Measurements from ENCODE around the gene SRSF10. TPM values are rescaled to one million over a fixed set of nuclear protein-coding genes. Genes with fewer than 3 reads are reported as not detected.

The SRSF10 gene
- total RNA-seq, 1 donor: 81.1 TPM

- Histone ChIP-seq H2AFZ (ENCODE audit: low read length) (peak overlapping the region; percentile 18), H4K20me1 (ENCODE audit: insufficient read depth, low read length) (no peaks in the 10 kb centered on the region), H3K27me3 (ENCODE audit: insufficient read depth, low read length) (no peaks in the 10 kb centered on the region), H3K9me3 (ENCODE audit: low read depth, low read length) (no peaks in the 10 kb centered on the region), H3K4me1 (ENCODE audit: insufficient read depth, low read length) (peaks cover 7% of the 10 kb centered on the region), H3K4me3 (ENCODE audit: insufficient read depth, low read length) (no peak overlapping the region), H3K27ac (ENCODE audit: low read depth, low read length) (no peak overlapping the region), H3K36me3 (ENCODE audit: insufficient read depth, low read length) (no peaks in the 10 kb centered on the region), H3K79me2 (ENCODE audit: insufficient read depth, low read length) (no peaks in the 10 kb centered on the region), H3K4me2 (ENCODE audit: insufficient read depth, low read length) (no peak overlapping the region)
- peak; percentile 72 for TF ChIP-seq CTCF (IDR thresholded peaks at IDR 0.05; ENCODE audit: extremely low read depth, low read depth, low read length)
- peak; percentile 87 for DNase-seq (ENCODE audit: insufficient read length, low spot score, missing footprints)
These were observed 63.7 kb downstream of the SRSF10 start for GRCh38 chr1:23916209-23917131.

GRCh38 chr1:23915466-23915865 lies 64.7 kb downstream of the SRSF10 start:
- Histone ChIP-seq H3K4me1 (ENCODE audit: insufficient read depth, low read length) (peaks cover 7% of the 10 kb centered on the region), H2AFZ (ENCODE audit: low read length) (no peak overlapping the region), H3K4me2 (ENCODE audit: insufficient read depth, low read length) (no peak overlapping the region), H3K4me3 (ENCODE audit: insufficient read depth, low read length) (no peak overlapping the region), H3K27ac (ENCODE audit: low read depth, low read length) (no peak overlapping the region), H4K20me1 (ENCODE audit: insufficient read depth, low read length) (no peaks in the 10 kb centered on the region), H3K36me3 (ENCODE audit: insufficient read depth, low read length) (no peaks in the 10 kb centered on the region), H3K79me2 (ENCODE audit: insufficient read depth, low read length) (no peaks in the 10 kb centered on the region), H3K27me3 (ENCODE audit: insufficient read depth, low read length) (no peaks in the 10 kb centered on the region), H3K9me3 (ENCODE audit: low read depth, low read length) (no peaks in the 10 kb centered on the region)
- no peak for DNase-seq (ENCODE audit: insufficient read length, low spot score, missing footprints)
- TF ChIP-seq CTCF (IDR thresholded peaks at IDR 0.05; ENCODE audit: extremely low read depth, low read depth, low read length): no peak

DNA sequence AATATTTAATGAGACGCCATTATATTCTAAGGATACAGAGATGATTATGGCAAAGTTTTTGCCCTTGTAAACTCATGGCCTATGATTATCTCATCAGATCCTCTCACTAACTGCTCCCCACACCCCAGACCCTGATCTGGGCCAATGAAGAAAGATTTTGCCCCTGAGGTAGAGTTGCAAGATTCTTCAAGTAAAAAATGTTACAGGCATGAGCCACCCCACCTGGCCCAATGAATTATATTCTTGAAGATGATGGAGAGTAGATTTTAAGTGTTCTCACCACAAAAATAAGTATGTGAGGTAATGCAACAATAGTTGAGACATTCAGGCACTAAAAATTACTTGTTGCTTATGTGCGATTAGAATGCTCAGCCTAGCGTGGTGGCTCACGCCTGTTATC lies 65.2 kb downstream of the SRSF10 start:
- H3K27me3 ChIP-seq (ENCODE audit: insufficient read depth, low read length): no peaks in the 10 kb centered on the region
- no peak overlapping the region for H3K27ac ChIP-seq (ENCODE audit: low read depth, low read length)
- no peak for TF ChIP-seq CTCF (IDR thresholded peaks at IDR 0.05; ENCODE audit: extremely low read depth, low read depth, low read length)
- no peaks in the 10 kb centered on the region for H3K79me2 ChIP-seq (ENCODE audit: insufficient read depth, low read length)
- no peak overlapping the region for H2AFZ ChIP-seq (ENCODE audit: low read length)
- H3K4me2 ChIP-seq (ENCODE audit: insufficient read depth, low read length): no peak overlapping the region
- no peaks in the 10 kb centered on the region for H3K36me3 ChIP-seq (ENCODE audit: insufficient read depth, low read length)
- H3K4me1 ChIP-seq (ENCODE audit: insufficient read depth, low read length): peaks cover 3% of the 10 kb centered on the region
- DNase-seq (ENCODE audit: insufficient read length, low spot score, missing footprints): no peak
- no peaks in the 10 kb centered on the region for H4K20me1 ChIP-seq (ENCODE audit: insufficient read depth, low read length)
- H3K9me3 ChIP-seq (ENCODE audit: low read depth, low read length): no peaks in the 10 kb centered on the region
- no peak overlapping the region for H3K4me3 ChIP-seq (ENCODE audit: insufficient read depth, low read length)

Small RNA genes lying within 50 kb of the gene (small RNA-seq; reads per million reads assigned to genes)
- not detected for gene MIR378F

Other genes starting within 250 kb of the SRSF10 start
- gene ELOA, start 236.9 kb downstream of the SRSF10 start, total RNA-seq: 41.5 and 42.0 TPM in 2 replicates
- 29.8 and 31.1 TPM in 2 replicates for gene PITHD1, start 201.9 kb downstream of the SRSF10 start, total RNA-seq
- 28.3 and 36.9 TPM in 2 replicates for gene LYPLA2, start 189.2 kb downstream of the SRSF10 start, total RNA-seq
- 11.8 and 13.4 TPM in 2 replicates for gene GALE, start 179.6 kb downstream of the SRSF10 start, total RNA-seq
- 36.5 and 39.8 TPM in 2 replicates for gene HMGCL, start 154.9 kb downstream of the SRSF10 start, total RNA-seq
- gene FUCA1, start 112.0 kb downstream of the SRSF10 start, total RNA-seq: 31.2 and 34.7 TPM in 2 replicates
- gene CNR2, start 67.0 kb downstream of the SRSF10 start, total RNA-seq: not detected in 2 replicates
- 66.3 and 74.9 TPM in 2 replicates for gene PNRC2, start 20.5 kb downstream of the SRSF10 start, total RNA-seq
- gene MYOM3, start 131.8 kb upstream of the SRSF10 start, total RNA-seq: under 0.01 TPM in 1 of 2 replicates, not detected in the other
- gene IL22RA1, start 162.8 kb upstream of the SRSF10 start, total RNA-seq: under 0.01 TPM in 2 replicates
- gene IFNLR1, start 207.0 kb upstream of the SRSF10 start, total RNA-seq: under 0.01 TPM in 1 of 2 replicates, not detected in the other